K562 (cell line): ENCODE measurements around the gene GLRX. TPM values are rescaled to one million over a fixed set of nuclear protein-coding genes. Genes with fewer than 3 reads are reported as not detected.

ENCODE experiments used
- ATF7 ChIP-seq: fragments of 450-650 bp; IDR thresholded peaks from 2 replicates; pipeline ENCODE4 v1.7.1; 2014; ENCODE audit warnings: mild to moderate bottlenecking, moderate library complexity
- CHD2 ChIP-seq: IDR thresholded peaks from 2 replicates; pipeline ENCODE4 v1.6.1; 2011; ENCODE audit warnings: low read depth, low read length
- ESRRA ChIP-seq: fragments of 450-650 bp; IDR thresholded peaks from 2 replicates; pipeline ENCODE4 v1.6.1; 2014; ENCODE audit warnings: low read depth, mild to moderate bottlenecking, moderate library complexity, borderline replicate concordance
- EZH2 ChIP-seq: IDR thresholded peaks from 2 replicates; pipeline ENCODE4 v1.6.1; 2012; ENCODE audit warnings: low read depth, mild to moderate bottlenecking, inconsistent platforms, low read length, borderline replicate concordance
- GTF2B ChIP-seq: IDR thresholded peaks from 2 replicates; pipeline ENCODE4 v1.6.1; 2011; ENCODE audit not compliant: insufficient read length; ENCODE audit errors: extremely low read depth
- HLTF ChIP-seq: fragments of 450-650 bp; IDR thresholded peaks from 2 replicates; pipeline ENCODE4 v1.6.1; 2016
- IRF2 ChIP-seq: sonication (generic); formaldehyde crosslinking; IDR thresholded peaks from 2 replicates; pipeline ENCODE4 v1.8.1; 2022; ENCODE audit warnings: mild to moderate bottlenecking, missing genetic modification reagents
- JUND ChIP-seq, 2 experiments: IDR thresholded peaks; 2 replicates in 1 of 2; 3 replicates in 1 of 2; pipeline ENCODE4 v1.6.1; 2011; ENCODE audit warnings: borderline replicate concordance in 2 of 2, low read depth in 2 of 2, low read length in 2 of 2, improper control_type of control experiment in 1 of 2, missing biosample characterization in 1 of 2, missing genetic modification characterization in 1 of 2, missing genetic modification reagents in 1 of 2
- KDM2B ChIP-seq: fragments of 250-450 bp; sonication (Bioruptor Pico); IDR thresholded peaks from 2 replicates; pipeline ENCODE4 v1.8.0; 2021; ENCODE audit warnings: mild to moderate bottlenecking, moderate library complexity
- KLF6 ChIP-seq: fragments of 250-450 bp; sonication (Bioruptor Pico); IDR thresholded peaks from 2 replicates; pipeline ENCODE4 v1.4.0; 2020; ENCODE audit warnings: mild to moderate bottlenecking, moderate library complexity, borderline replicate concordance
- NCOA2 ChIP-seq, 2 experiments: fragments of 450-650 bp; IDR thresholded peaks; 2 replicates each; pipeline ENCODE4 v1.6.1; 2018; ENCODE audit warnings: mild to moderate bottlenecking in 2 of 2, moderate library complexity in 1 of 2; ENCODE audit not compliant: partially characterized antibody in 2 of 2
- NFE2L1 ChIP-seq: fragments of 450-650 bp; IDR thresholded peaks from 2 replicates; pipeline ENCODE4 v1.6.1; 2016; ENCODE audit warnings: missing genetic modification characterization, low read depth, mild to moderate bottlenecking, missing compliant biosample characterization, moderate library complexity, borderline replicate concordance
- NONO ChIP-seq, 2 experiments: fragments of 200-400 bp in 1 of 2; fragments of 450-650 bp in 1 of 2; formaldehyde crosslinking in 1 of 2; IDR thresholded peaks; 2 replicates each; pipeline ENCODE4 v1.6.1; 2017; ENCODE audit warnings: low read depth in 2 of 2, mild to moderate bottlenecking in 2 of 2, moderate library complexity in 2 of 2, low read length in 1 of 2
- RFX7 ChIP-seq: fragments of 250-450 bp; sonication (Bioruptor Pico); IDR thresholded peaks from 2 replicates; pipeline ENCODE4 v1.5.1; 2021; ENCODE audit warnings: mild to moderate bottlenecking
- SREBF1 ChIP-seq: fragments of 150-350 bp; IDR thresholded peaks from 2 replicates; pipeline ENCODE4 v1.6.1; 2014; ENCODE audit warnings: antibody characterized with exemption, low read depth, low read length, borderline replicate concordance
- ZNF584 ChIP-seq: fragments of 200-800 bp; sonication (Bioruptor generic); IDR thresholded peaks from 2 replicates; pipeline ENCODE4 v1.6.1; 2016; ENCODE audit warnings: low read depth, mild to moderate bottlenecking, missing genetic modification characterization, missing compliant biosample characterization
- ZNF592 ChIP-seq: fragments of 450-650 bp; IDR thresholded peaks from 2 replicates; pipeline ENCODE4 v1.6.1; 2017; ENCODE audit warnings: antibody characterized with exemption, mild to moderate bottlenecking
- ZNF75A ChIP-seq: fragments of 450-650 bp; formaldehyde crosslinking; IDR thresholded peaks from 2 replicates; pipeline ENCODE4 v1.4.0; 2020; ENCODE audit warnings: mild to moderate bottlenecking
- polyA plus RNA-seq, 8 experiments: library from polyadenylated mRNA; depleted of rRNA in 4 of 8; stranded (reverse) in 5 of 8; unstranded in 3 of 8; fragments of >200 nt; fragmentation: Nextera tagmentation in 2 of 8; fragmentation: Illumina TruSeq in 1 of 8; extraction: Ambion mirVana in 2 of 8; extraction: Trizol in 1 of 8; gene quantifications; 2 replicates each; pipeline versions ENCODE4 v1.2.1 to v1.2.3, GENCODE V29; 2011 to 2014; ENCODE audit warnings: inconsistent platforms in 1 of 8, missing spikeins in 1 of 8
- total RNA-seq, 7 experiments: library from RNA; depleted of rRNA in 6 of 7; stranded (reverse); fragments of >200 nt in 6 of 7; fragmentation: Illumina TruSeq in 2 of 7; extraction: Trizol in 2 of 7; gene quantifications; 2 replicates each; pipeline versions ENCODE4 v1.2.1 to v1.2.3, GENCODE V29; 2011 to 2021; ENCODE audit warnings: low replicate concordance in 1 of 7
- TF ChIP-seq, protein P1 (sequence below): sonication (generic); formaldehyde crosslinking; IDR thresholded peaks from 2 replicates; pipeline ENCODE4 v1.8.0; 2022; ENCODE audit warnings: missing genetic modification reagents, mild to moderate bottlenecking, borderline replicate concordance

Gene GLRX
- total and polyA plus RNA-seq, 9 of the 15 experiments (the other 6 are each of a cell fraction or from before 2014, with no cell fraction given): 2.3 to 11.2 (median 4.6) TPM

- TF ChIP-seq SREBF1: no peak
- TF ChIP-seq, protein P1, sequence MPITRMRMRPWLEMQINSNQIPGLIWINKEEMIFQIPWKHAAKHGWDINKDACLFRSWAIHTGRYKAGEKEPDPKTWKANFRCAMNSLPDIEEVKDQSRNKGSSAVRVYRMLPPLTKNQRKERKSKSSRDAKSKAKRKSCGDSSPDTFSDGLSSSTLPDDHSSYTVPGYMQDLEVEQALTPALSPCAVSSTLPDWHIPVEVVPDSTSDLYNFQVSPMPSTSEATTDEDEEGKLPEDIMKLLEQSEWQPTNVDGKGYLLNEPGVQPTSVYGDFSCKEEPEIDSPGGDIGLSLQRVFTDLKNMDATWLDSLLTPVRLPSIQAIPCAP: no peak
- TF ChIP-seq KDM2B (CRISPR knock-in tag): no peak
- TF ChIP-seq ZNF75A: no peak
- no peak for TF ChIP-seq IRF2 (CRISPR knock-in tag)
- TF ChIP-seq NONO (IDR thresholded peaks at IDR 0.05; ENCODE audit: low read depth in 2 of 2, low read length in 1 of 2): no peak
- no peak for TF ChIP-seq GTF2B
- TF ChIP-seq NFE2L1: peak; percentile 97
- TF ChIP-seq ZNF592: peak; percentile 57; the same call in 1 of the 2 replicates
- TF ChIP-seq JUND (IDR thresholded peaks at IDR 0.05; ENCODE audit: borderline replicate concordance, low read depth, low read length): peak; percentile 57; the same call in 1 of the 2 replicates
- TF ChIP-seq JUND (tag; IDR thresholded peaks at IDR 0.05; ENCODE audit: borderline replicate concordance, low read depth, low read length): 0 out of 3 replicates have a peak, but pooled peaks have one; percentile 44
- no peak for TF ChIP-seq CHD2
- TF ChIP-seq KLF6: no peak
- no peak for TF ChIP-seq ZNF584 (CRISPR knock-in tag)
- no peak for TF ChIP-seq ESRRA
- TF ChIP-seq ATF7: peak; percentile 51; the same call in 1 of the 2 replicates
- TF ChIP-seq RFX7 (CRISPR knock-in tag): no peak
- TF ChIP-seq NCOA2 (IDR thresholded peaks at IDR 0.05; ENCODE audit: partially characterized antibody in 2 of 2): peak in 1 of 2 experiments; percentile 35
- TF ChIP-seq EZH2: no peak
- no peak for TF ChIP-seq HLTF
Measured at GRCh38 chr5:95773335-95774059, 49.0 kb downstream of the GLRX start (continued).
